Lower leg skin (tissue), 4 donors: ENCODE results near the gene SH3BP2. TPM values are rescaled to one million over a fixed set of nuclear protein-coding genes. Genes with fewer than 3 reads are reported as not detected.

Source experiments
- DNase-seq, 2 donors: peaks; one replicate each; pipeline ENCODE4 v3.0.0-alpha.2; 2019; ENCODE audit warnings: low spot score in 2 of 2
- H3K4me3 ChIP-seq: fragments of 200-600 bp; sonication (generic); 2 replicates; pipeline ENCODE4 v1.5.1; 2017; ENCODE audit warnings: mild to moderate bottlenecking, low read depth; ENCODE audit not compliant: poor library complexity, severe bottlenecking
- CTCF ChIP-seq, 3 donors: fragments of 450-650 bp; IDR thresholded peaks; one replicate each; pipeline ENCODE4 v1.5.1; 2016; ENCODE audit warnings: antibody characterized with exemption in 3 of 3, mild to moderate bottlenecking in 3 of 3, moderate library complexity in 2 of 3
- POLR2A ChIP-seq, 2 donors: fragments of 450-650 bp; IDR thresholded peaks; one replicate each; pipeline ENCODE4 v1.6.1; 2016 to 2017; ENCODE audit warnings: antibody characterized with exemption in 2 of 2, mild to moderate bottlenecking in 1 of 2, moderate library complexity in 1 of 2
- WGBS, 2 donors: methylation state at CpG; one replicate each; pipeline ENCODE4 v1.1.5; 2018; 5-methylcytosine and 5-hydroxymethylcytosine counted together
- intact Hi-C: fragments of 100-400 bp; cut with DNase I; formaldehyde crosslinking; loops from one replicate; pipeline ENCODE4 v1.15.0; 2023; ENCODE audit warnings: low total_unique reads
- total RNA-seq, 4 donors: library from RNA; depleted of rRNA; stranded (reverse); fragments of >200 nt; gene quantifications; one replicate each; pipeline ENCODE4 v1.1.0, GENCODE V29; 2016

Gene SH3BP2
- total RNA-seq, 4 donors from 2014 or later, result 106 to 291 (median 178) TPM

GRCh38 chr4:2819244-2820215 lies 26.6 kb downstream of the SH3BP2 start:
- no peak overlapping the region for H3K4me3 ChIP-seq
- DNase-seq, result no peak
- WGBS, 2 donors, result 76 to 79% methylated on average over 5 of the region's 5 CpGs
- intact Hi-C loops, result no loop called here
- TF ChIP-seq CTCF (IDR thresholded peaks at IDR 0.05), result no peak
- no peak for TF ChIP-seq POLR2A (IDR thresholded peaks at IDR 0.05)

- no peak for DNase-seq
- 90 to 98% methylated on average over 8 to 12 of the region's 13 CpGs for WGBS, 2 donors
- TF ChIP-seq POLR2A (IDR thresholded peaks at IDR 0.05), result no peak
- TF ChIP-seq CTCF (IDR thresholded peaks at IDR 0.05), result no peak
- intact Hi-C loops, result no loop called here
- no peak overlapping the region for H3K4me3 ChIP-seq
These were observed 27.5 kb downstream of the SH3BP2 start for GRCh38 chr4:2820216-2820982.

GRCh38 chr4:2822461-2823300 lies 29.8 kb downstream of the SH3BP2 start:
- no peak overlapping the region for H3K4me3 ChIP-seq
- intact Hi-C loops, result no loop called here
- TF ChIP-seq POLR2A (IDR thresholded peaks at IDR 0.05), result no peak
- TF ChIP-seq CTCF (IDR thresholded peaks at IDR 0.05), result no peak
- peak in 1 of 2 donors; percentile 82 for DNase-seq
- 88 to 91% methylated on average over 23 of the region's 23 CpGs for WGBS, 2 donors

GRCh38 chr4:2823301-2823670 lies 30.4 kb downstream of the SH3BP2 start:
- intact Hi-C loops, result no loop called here
- no peak overlapping the region for H3K4me3 ChIP-seq
- peak in 1 of 2 donors; percentile 80 for DNase-seq
- TF ChIP-seq POLR2A (IDR thresholded peaks at IDR 0.05) (no peak), CTCF (IDR thresholded peaks at IDR 0.05) (no peak)
- WGBS, 2 donors, result 80 to 88% methylated on average over 4 of the region's 4 CpGs

- WGBS, 2 donors, result 80 to 81% methylated on average over 12 to 14 of the region's 14 CpGs
- DNase-seq, result peak in 1 of 2 donors; percentile 86
- no peak overlapping the region for H3K4me3 ChIP-seq
- intact Hi-C loops, result no loop called here
- TF ChIP-seq CTCF (IDR thresholded peaks at IDR 0.05) (no peak), POLR2A (IDR thresholded peaks at IDR 0.05) (no peak)
These were observed 30.9 kb downstream of the SH3BP2 start for GRCh38 chr4:2823671-2824328.
